GM18870 (cell line): ENCODE results near the gene HAUS8.

ENCODE experiments used
- ATAC-seq: cut with Tn5 transposase; IDR thresholded peaks from one replicate; pipeline ENCODE4 v1.9.1; 2021; ENCODE audit warnings: moderate library complexity; ENCODE audit not compliant: unreplicated experiment

HAUS8 gene

DNA sequence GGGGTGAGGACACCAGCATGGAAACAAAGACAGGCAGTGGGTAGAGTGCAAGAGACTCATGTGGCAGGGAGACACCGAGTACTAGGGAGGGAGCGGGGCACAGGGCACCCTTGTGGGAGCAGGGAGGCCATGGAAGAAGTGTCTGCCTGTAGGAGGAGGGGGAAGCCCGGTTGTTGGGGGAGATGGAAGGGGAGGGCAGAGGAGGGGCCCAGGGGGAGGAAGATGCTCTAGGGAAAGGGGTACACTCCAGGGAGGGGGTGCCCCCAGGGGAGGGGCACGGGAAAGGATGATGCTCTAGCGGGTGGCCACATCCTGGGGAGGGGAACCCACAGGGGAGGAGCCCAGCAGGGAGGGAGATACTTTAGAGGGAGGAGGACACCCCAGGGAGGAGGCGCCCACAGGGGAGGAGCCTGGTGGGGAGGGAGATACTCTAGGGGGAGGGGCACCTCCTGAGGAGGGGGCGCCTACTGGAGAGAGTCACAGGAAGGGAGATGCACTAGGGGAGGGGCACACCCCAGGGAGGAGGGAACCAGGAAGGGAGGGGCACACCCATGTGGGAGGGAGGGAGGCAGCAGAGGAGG is 73.6 kb downstream of the HAUS8 start:
- no peak for ATAC-seq
